Heart left ventricle (tissue), 16 donors: ENCODE data around the gene OXA1L. TPM values are rescaled to one million over a fixed set of nuclear protein-coding genes. Genes with fewer than 3 reads are reported as not detected.

Source experiments
- ATAC-seq, 4 donors: fragments of 200-7000 bp; cut with Tn5 transposase; one replicate each; pipeline ENCODE4 v1.9.1; 2020 to 2022; ENCODE audit warnings: moderate library complexity in 4 of 4, mild to moderate bottlenecking in 3 of 4, moderate number of reproducible peaks in 1 of 4
- DNase-seq, 5 donors: peaks; one replicate each; pipeline ENCODE4 v3.0.0-alpha.2; 2020
- H3K27ac ChIP-seq, 12 donors: fragments of 200-600 bp; sonication (generic) in 4 of 12; one replicate each; pipeline versions ENCODE4 v1.5.0 to v1.8.0; 2016 to 2022; ENCODE audit warnings: mild to moderate bottlenecking in 2 of 12
- H3K27me3 ChIP-seq, 9 donors: fragments of 200-600 bp; sonication (generic) in 2 of 9; one replicate each; pipeline versions ENCODE4 v1.5.1 to v1.8.0; 2016 to 2022; ENCODE audit warnings: mild to moderate bottlenecking in 3 of 9
- H3K36me3 ChIP-seq, 9 donors: fragments of 200-600 bp; sonication (generic) in 2 of 9; one replicate each; pipeline versions ENCODE4 v1.5.0 to v1.8.0; 2018 to 2022; ENCODE audit warnings: mild to moderate bottlenecking in 2 of 9
- H3K4me1 ChIP-seq, 12 donors: fragments of 200-600 bp; sonication (generic) in 4 of 12; one replicate each; pipeline versions ENCODE4 v1.5.0 to v1.8.0; 2016 to 2022; ENCODE audit warnings: mild to moderate bottlenecking in 3 of 12
- H3K4me3 ChIP-seq, 12 donors: fragments of 200-600 bp; sonication (generic) in 4 of 12; one replicate each; pipeline versions ENCODE4 v1.5.0 to v1.8.0; 2017 to 2022; ENCODE audit warnings: mild to moderate bottlenecking in 9 of 12, moderate library complexity in 4 of 12
- H3K9me3 ChIP-seq, 12 donors: fragments of 200-600 bp; sonication (generic) in 4 of 12; one replicate each; pipeline versions ENCODE4 v1.5.0 to v1.8.0; 2016 to 2022; ENCODE audit warnings: mild to moderate bottlenecking in 1 of 12
- CTCF ChIP-seq, 12 donors: fragments of 200-600 bp; sonication (generic) in 4 of 12; IDR thresholded peaks; one replicate each; pipeline versions ENCODE4 v1.5.0 to v1.8.0; 2018 to 2022; ENCODE audit warnings: antibody characterized with exemption in 12 of 12, mild to moderate bottlenecking in 5 of 12
- POLR2A ChIP-seq, 2 donors: fragments of 450-650 bp; IDR thresholded peaks; one replicate each; pipeline ENCODE4 v1.6.1; 2017; ENCODE audit warnings: antibody characterized with exemption in 2 of 2, mild to moderate bottlenecking in 2 of 2, moderate library complexity in 2 of 2
- WGBS, 4 donors: extraction: QIAGEN DNeasy Blood & Tissue Kit in 2 of 4; methylation state at CpG; one replicate each; pipeline versions ENCODE4 v1.1.5 to v1.1.7; 2013 to 2018; 5-methylcytosine and 5-hydroxymethylcytosine counted together
- intact Hi-C, 10 donors: fragments of 100-400 bp; cut with DNase I; formaldehyde crosslinking; loops; one replicate each; pipeline versions ENCODE4 v1.11.1 to v1.14.2; 2022
- polyA plus RNA-seq, 2 donors: library from polyadenylated mRNA; stranded (reverse); fragments of 200-250 nt; gene quantifications; one replicate each; pipeline ENCODE4 v1.2.3, GENCODE V29; 2013
- total RNA-seq, 9 donors: library from RNA; depleted of rRNA in 2 of 9; stranded (reverse); fragments of >200 nt in 2 of 9; fragmentation: NEBNext Ultra II Directional in 3 of 9; extraction: Animal tissue kit (Norgen Biotek cat#: 25700) in 3 of 9; gene quantifications; one replicate each; pipeline versions ENCODE4 v1.1.0 to v1.2.4, GENCODE V29; 2016 to 2023
- donor health status: ischemic (EF 13 %, LVEDD 7.1; RV severe dilation, severe dysfunction).
- donor health status: healthy with polysubstance abuse.
- donor health status: DM: no; HTN: yes; CAD: no.
- donor health status: DM: no; HTN: no; CAD: no.
- donor health status: ischemic (EF 25% LVEDD 6.9; RV normal size, moderate dysfunction).
- donor health status: ischemic (EF 25% LVEDD 5.7; RV mildly dilated, moderate dysfunction).
- donor health status: healthy.
- donor health status: DM: yes; HTN: yes; CAD: no.
- donor health status: ischemic (EF 35%, LVEDD 5.7; RV mildly dilated, moderate dysfunction).
- donor health status: nonischemic (EF 11% LVEDD 7.7; RV severe dilation, severe dysfunction).
- donor health status: DM: yes; HTN: yes; CAD: no.
- donor health status: PGD.
- donor health status: ischemic (EF 29% LVEDD 5.4; RV normal size, mild dysfunction).
- donor health status: nonischemic (EF 23%, LVEDD 6.1; RV moderate dilation, normal function).

Gene OXA1L
- total and polyA plus RNA-seq, 11 donors, result 91.5 to 205 (median 143) TPM

- DNase-seq (no peak), ATAC-seq (no peak)
- Histone ChIP-seq H3K36me3 (peaks cover 0 to 46% (median 44%) of the 10 kb centered on the region in 9 donors), H3K27me3 (no peaks in the 10 kb centered on the region), H3K9me3 (peaks cover 0 to 9% (median 0%) of the 10 kb centered on the region in 12 donors), H3K27ac (peak overlapping the region in 11 of 12 donors; percentile 69 to 93 (median 88)), H3K4me3 (peak overlapping the region; percentile 44 to 97 (median 84)), H3K4me1 (peaks cover 0 to 34% (median 23%) of the 10 kb centered on the region in 12 donors)
- no peak for TF ChIP-seq POLR2A (IDR thresholded peaks at IDR 0.05)
- no peak for TF ChIP-seq CTCF (IDR thresholded peaks at IDR 0.05)
- WGBS, 4 donors, result 2 to 3% (median 2%) methylated on average over 6 of the region's 6 CpGs
- intact Hi-C loops, result loop anchor here in 3 of 10 donors (5.0 to 10.0 kb wide), 3 partner anchors 172 to 192 kb away; partner anchors contain the start of genes ABHD4 (in 1 of the 3) and DAD1 (in 1 of the 3)
These were observed 768 bp downstream of the OXA1L start for GRCh38 chr14:22767323-22767589.

- no peak overlapping the region for H3K27ac ChIP-seq
- peaks cover 0 to 34% (median 23%) of the 10 kb centered on the region in 12 donors for H3K4me1 ChIP-seq
- TF ChIP-seq POLR2A (IDR thresholded peaks at IDR 0.05) (no peak), CTCF (IDR thresholded peaks at IDR 0.05) (no peak)
- DNase-seq (no peak), ATAC-seq (no peak)
- no peak overlapping the region for H3K4me3 ChIP-seq
- peaks cover 0 to 63% (median 60%) of the 10 kb centered on the region in 9 donors for H3K36me3 ChIP-seq
- 93 to 97% (median 94%) methylated on average over 4 of the region's 4 CpGs for WGBS, 4 donors
- no peaks in the 10 kb centered on the region for H3K27me3 ChIP-seq
- intact Hi-C loops, result loop anchor here in 3 of 10 donors (5.0 to 10.0 kb wide), 3 partner anchors 174 to 194 kb away; partner anchors contain the start of genes ABHD4 (in 1 of the 3) and DAD1 (in 1 of the 3)
- no peaks in the 10 kb centered on the region for H3K9me3 ChIP-seq
These were observed 2.5 kb downstream of the OXA1L start for GRCh38 chr14:22768947-22769346.

GRCh38 chr14:22769369-22769768, 2.9 kb downstream of the OXA1L start:
- H3K27me3 ChIP-seq, result no peaks in the 10 kb centered on the region
- intact Hi-C loops, result loop anchor here in 3 of 10 donors (5.0 to 10.0 kb wide), 3 partner anchors 175 to 195 kb away; partner anchors contain the start of genes ABHD4 (in 1 of the 3) and DAD1 (in 1 of the 3)
- no peak overlapping the region for H3K4me3 ChIP-seq
- H3K4me1 ChIP-seq, result peaks cover 0 to 32% (median 23%) of the 10 kb centered on the region in 12 donors
- peaks cover 0 to 67% (median 62%) of the 10 kb centered on the region in 9 donors for H3K36me3 ChIP-seq
- H3K27ac ChIP-seq, result no peak overlapping the region
- WGBS, 4 donors, result 83 to 90% (median 87%) methylated on average over 2 of the region's 2 CpGs
- TF ChIP-seq CTCF (IDR thresholded peaks at IDR 0.05), result no peak
- no peak for TF ChIP-seq POLR2A (IDR thresholded peaks at IDR 0.05)
- ATAC-seq, result no peak
- H3K9me3 ChIP-seq, result no peaks in the 10 kb centered on the region
- DNase-seq, result no peak

- Histone ChIP-seq H3K9me3 (no peaks in the 10 kb centered on the region), H3K36me3 (peaks cover 0 to 79% (median 62%) of the 10 kb centered on the region in 9 donors), H3K27ac (no peak overlapping the region), H3K4me3 (no peak overlapping the region), H3K27me3 (no peaks in the 10 kb centered on the region), H3K4me1 (peaks cover 0 to 30% (median 17%) of the 10 kb centered on the region in 12 donors)
- DNase-seq, result no peak
- intact Hi-C loops, result loop anchor here in 1 of 10 donors (10.0 kb wide), 1 partner anchor 84 kb away; no protein-coding TSS in a partner anchor
- 87 to 90% (median 90%) methylated on average over 8 of the region's 8 CpGs for WGBS, 4 donors
- no peak for TF ChIP-seq POLR2A (IDR thresholded peaks at IDR 0.05)
- TF ChIP-seq CTCF (IDR thresholded peaks at IDR 0.05), result no peak
- ATAC-seq, result no peak
These were observed 4.1 kb downstream of the OXA1L start for GRCh38 chr14:22770481-22771187.
